ENCODE results near the gene TENM3.

GRCh38 chr4:182745237-182745636 is 502.0 kb downstream of the TENM3 start:
- TF ChIP-seq CTCF (conservative IDR thresholded peaks at IDR 0.05; ENCODE audit: low read depth, low read length) (no peak), EZH2 (IDR thresholded peaks at IDR 0.05; ENCODE audit: low read length, unreplicated experiment) (no peak), EZH2phosphoT487 (IDR thresholded peaks at IDR 0.05; ENCODE audit: borderline replicate concordance, low read length) (no peak)
